H1 (cell line): ENCODE measurements around the gene KCTD16. TPM values are rescaled to one million over a fixed set of nuclear protein-coding genes. Genes with fewer than 3 reads are reported as not detected.
A peak's percentile ranks its signal among the peaks of the same experiment; 100 is the strongest.

Experiments
- CTCF ChIA-PET: fragments of 300-600 bp; sonication (Branson Sonifier 250); formaldehyde crosslinking; loops from one replicate; lab custom pipeline; 2021; ENCODE audit not compliant: partially characterized antibody; lab: Charles Lee
- POLR2A ChIA-PET: fragments of 300-600 bp; sonication (Branson Sonifier 250); formaldehyde crosslinking; loops from one replicate; lab custom pipeline; 2021; ENCODE audit warnings: inconsistent platforms; ENCODE audit not compliant: partially characterized antibody; lab: Charles Lee
- DNase-seq, 2 experiments: peaks; one replicate each; pipeline versions ENCODE4 v3.0.0 to v3.0.0-alpha.2; 2010 to 2022; ENCODE audit warnings: low spot score in 2 of 2, low read depth in 1 of 2, mixed read lengths in 1 of 2
- FAIRE-seq: peaks from 2 replicates; lab custom pipeline; 2011; peaks lifted over from hg19 to GRCh38; lab: Jason Lieb, UNC
- H2AFZ ChIP-seq: 2 replicates; pipeline ENCODE4 v1.8.1; 2012; ENCODE audit warnings: low read length, inconsistent platforms
- H2AK5ac ChIP-seq: 2 replicates; pipeline ENCODE4 v1.6.1; 2013; ENCODE audit warnings: low read depth, low read length
- H2BK120ac ChIP-seq: replicated peaks from 2 replicates; pipeline ENCODE3; 2013; ENCODE audit warnings: low read depth, low read length, inconsistent platforms
- H2BK12ac ChIP-seq: 2 replicates; pipeline ENCODE4 v1.6.1; 2013; ENCODE audit warnings: low read depth, low read length
- H2BK15ac ChIP-seq: 2 replicates; pipeline ENCODE4 v1.6.1; 2013; ENCODE audit warnings: low read length
- H2BK20ac ChIP-seq: 2 replicates; pipeline ENCODE4 v1.6.1; 2013; ENCODE audit warnings: low read length
- H2BK5ac ChIP-seq: 2 replicates; pipeline ENCODE4 v1.6.1; 2013; ENCODE audit warnings: low read depth, low read length
- H3K14ac ChIP-seq: 2 replicates; pipeline ENCODE4 v1.6.1; 2013; ENCODE audit warnings: inconsistent platforms; ENCODE audit not compliant: insufficient read length
- H3K18ac ChIP-seq: 2 replicates; pipeline ENCODE4 v1.6.1; 2013; ENCODE audit warnings: low read length; ENCODE audit errors: extremely low read depth
- H3K23ac ChIP-seq: 2 replicates; pipeline ENCODE4 v1.6.1; 2013; ENCODE audit warnings: inconsistent platforms; ENCODE audit not compliant: insufficient read length
- H3K23me2 ChIP-seq: 2 replicates; pipeline ENCODE4 v1.6.1; 2013; ENCODE audit warnings: low read depth, low read length
- H3K27ac ChIP-seq: 2 replicates; pipeline ENCODE4 v1.6.1; 2011; ENCODE audit warnings: low read depth, low read length, inconsistent platforms
- H3K27me3 ChIP-seq, 4 experiments: replicated peaks in 1 of 4; 1 replicate in 1 of 4; 2 replicates in 3 of 4; pipeline versions ENCODE4 v1.6.1 to v1.8.1; 2011 to 2013; ENCODE audit warnings: low read length in 3 of 4, mild to moderate bottlenecking in 3 of 4, inconsistent platforms in 2 of 4, mixed read lengths in 2 of 4, moderate library complexity in 1 of 4; ENCODE audit not compliant: control insufficient read depth in 3 of 4, insufficient read depth in 3 of 4; ENCODE audit errors: extremely low read depth in 1 of 4
- H3K36me3 ChIP-seq, 4 experiments: 2 replicates each; pipeline versions ENCODE4 v1.6.1 to v1.8.1; 2011 to 2013; ENCODE audit warnings: mild to moderate bottlenecking in 4 of 4, low read length in 3 of 4, moderate library complexity in 2 of 4, control low read depth in 1 of 4, inconsistent platforms in 1 of 4; ENCODE audit not compliant: insufficient read depth in 4 of 4, control insufficient read depth in 2 of 4
- H3K4ac ChIP-seq: replicated peaks from 2 replicates; pipeline ENCODE3; 2013; ENCODE audit warnings: low read length, low read depth, mixed read lengths, inconsistent platforms; ENCODE audit not compliant: insufficient read length
- H3K4me1 ChIP-seq, 4 experiments: replicated peaks in 1 of 4; 1 replicate in 1 of 4; 2 replicates in 3 of 4; pipeline versions ENCODE4 v1.6.1 to v1.8.1; 2011 to 2013; ENCODE audit warnings: low read length in 3 of 4, inconsistent platforms in 2 of 4, mixed read lengths in 1 of 4; ENCODE audit not compliant: insufficient read depth in 4 of 4, control insufficient read depth in 3 of 4
- H3K4me2 ChIP-seq, 2 experiments: 2 replicates each; pipeline versions ENCODE4 v1.6.1 to v1.8.1; 2011 to 2013; ENCODE audit warnings: low read depth in 2 of 2, low read length in 2 of 2, control low read depth in 1 of 2, inconsistent platforms in 1 of 2, mild to moderate bottlenecking in 1 of 2; ENCODE audit not compliant: insufficient read depth in 1 of 2
- H3K4me3 ChIP-seq, 4 experiments: fragments of 200-600, 300-600 bp in 1 of 4; sonication (generic), shearing (Covaris generic), sonication (Bioruptor Twin) in 1 of 4; 2 replicates each; pipeline versions ENCODE4 v1.5.1 to v1.8.1; 2011 to 2016; ENCODE audit warnings: low read length in 4 of 4, low read depth in 3 of 4, control low read depth in 2 of 4, inconsistent platforms in 2 of 4, mild to moderate bottlenecking in 2 of 4, mixed read lengths in 1 of 4, moderate library complexity in 1 of 4; ENCODE audit not compliant: insufficient read depth in 2 of 4; ENCODE audit errors: extremely low read depth in 1 of 4
- H3K56ac ChIP-seq: replicated peaks from 2 replicates; pipeline ENCODE3; 2013; ENCODE audit warnings: low read depth, mild to moderate bottlenecking, mixed read lengths, low read length, inconsistent platforms; ENCODE audit not compliant: insufficient read length
- H3K79me1 ChIP-seq: 2 replicates; pipeline ENCODE4 v1.6.1; 2013; ENCODE audit warnings: low read depth, low read length, control low read depth
- H3K79me2 ChIP-seq, 2 experiments: 2 replicates each; pipeline versions ENCODE4 v1.6.1 to v1.8.1; 2012 to 2013; ENCODE audit warnings: low read length in 2 of 2, mild to moderate bottlenecking in 2 of 2, inconsistent platforms in 1 of 2; ENCODE audit not compliant: insufficient read depth in 2 of 2, control insufficient read depth in 1 of 2
- H3K9ac ChIP-seq, 4 experiments: replicated peaks in 1 of 4; 1 replicate in 1 of 4; 2 replicates in 3 of 4; pipeline versions ENCODE4 v1.6.1 to v1.8.1; 2011 to 2013; ENCODE audit warnings: low read depth in 3 of 4, low read length in 3 of 4, control low read depth in 2 of 4, mild to moderate bottlenecking in 2 of 4, moderate library complexity in 2 of 4, inconsistent platforms in 1 of 4; ENCODE audit errors: extremely low read depth in 1 of 4
- H3K9me3 ChIP-seq, 2 experiments: 2 replicates each; pipeline versions ENCODE4 v1.6.1 to v1.8.1; 2012 to 2013; ENCODE audit warnings: mild to moderate bottlenecking in 2 of 2, moderate library complexity in 2 of 2, control low read depth in 1 of 2, inconsistent platforms in 1 of 2, low read depth in 1 of 2, low read length in 1 of 2, mixed read lengths in 1 of 2; ENCODE audit not compliant: insufficient read depth in 2 of 2
- H4K20me1 ChIP-seq, 2 experiments: replicated peaks in 1 of 2; 2 replicates each; pipeline versions ENCODE3 to v1.8.1; 2011 to 2013; ENCODE audit warnings: inconsistent platforms in 2 of 2, low read length in 2 of 2, mild to moderate bottlenecking in 1 of 2; ENCODE audit not compliant: insufficient read depth in 2 of 2, control insufficient read depth in 1 of 2
- H4K5ac ChIP-seq: 2 replicates; pipeline ENCODE4 v1.6.1; 2013; ENCODE audit warnings: low read length, low read depth, mixed read lengths, inconsistent platforms; ENCODE audit not compliant: insufficient read length
- H4K8ac ChIP-seq: 2 replicates; pipeline ENCODE4 v1.8.0; 2013; ENCODE audit warnings: mild to moderate bottlenecking, moderate library complexity, low read length, inconsistent platforms; ENCODE audit not compliant: insufficient read depth; ENCODE audit errors: extremely low read depth
- H4K91ac ChIP-seq: replicated peaks from 2 replicates; pipeline ENCODE3; 2013; ENCODE audit warnings: low read length, mixed read lengths, inconsistent platforms; ENCODE audit not compliant: insufficient read length
- EGR1 ChIP-seq: IDR thresholded peaks from 2 replicates; pipeline ENCODE4 v1.6.1; 2011; ENCODE audit warnings: low read depth, low read length, borderline replicate concordance
- SIX5 ChIP-seq: IDR thresholded peaks from 2 replicates; pipeline ENCODE4 v1.6.1; 2011; ENCODE audit warnings: mild to moderate bottlenecking, low read depth, low read length
- WGBS, 2 experiments: shearing (Covaris generic) in 1 of 2; methylation state at CpG; one replicate each; pipeline versions ENCODE4 v1.1.6 to v1.1.7; 2013 to 2015; ENCODE audit warnings: low lambda C conversion rate in 2 of 2, mixed read lengths in 2 of 2, inconsistent platforms in 1 of 2, low coverage in 1 of 2, missing lambda C conversion rate in 1 of 2; ENCODE audit not compliant: insufficient replicate concordance in 2 of 2, insufficient coverage in 1 of 2, insufficient read length in 1 of 2; ENCODE audit errors: extremely low coverage in 1 of 2, missing lambda C conversion rate in 1 of 2; 5-methylcytosine and 5-hydroxymethylcytosine counted together
- polyA plus RNA-seq, 7 experiments: library from polyadenylated mRNA; depleted of rRNA in 3 of 7; stranded (reverse) in 5 of 7; unstranded in 2 of 7; fragments of >200 nt in 5 of 7; fragments of 200-250 nt in 2 of 7; gene quantifications; 1 replicate in 5 of 7; 2 replicates in 1 of 7; 4 replicates in 1 of 7; pipeline versions ENCODE4 v1.2.1 to v1.2.3, GENCODE V29; 2011 to 2013; ENCODE audit warnings: missing spikeins in 2 of 7, mixed read lengths in 2 of 7
- total RNA-seq: library from RNA; stranded (reverse); fragmentation: NEBNext Ultra II Directional; extraction: Animal tissue kit (Norgen Biotek cat#: 25700); gene quantifications from 2 replicates; pipeline ENCODE4 v1.2.1, GENCODE V29; 2021
- TF ChIP-seq, protein P1 (sequence below): IDR thresholded peaks from 2 replicates; pipeline ENCODE4 v1.6.1; 2012; ENCODE audit warnings: low read length, inconsistent platforms

KCTD16 gene
- total and polyA plus RNA-seq, 2 of the 8 experiments (the other 6 are each of a cell fraction or from before 2014, with no cell fraction given) = 0.03 to 0.24 TPM

DNA sequence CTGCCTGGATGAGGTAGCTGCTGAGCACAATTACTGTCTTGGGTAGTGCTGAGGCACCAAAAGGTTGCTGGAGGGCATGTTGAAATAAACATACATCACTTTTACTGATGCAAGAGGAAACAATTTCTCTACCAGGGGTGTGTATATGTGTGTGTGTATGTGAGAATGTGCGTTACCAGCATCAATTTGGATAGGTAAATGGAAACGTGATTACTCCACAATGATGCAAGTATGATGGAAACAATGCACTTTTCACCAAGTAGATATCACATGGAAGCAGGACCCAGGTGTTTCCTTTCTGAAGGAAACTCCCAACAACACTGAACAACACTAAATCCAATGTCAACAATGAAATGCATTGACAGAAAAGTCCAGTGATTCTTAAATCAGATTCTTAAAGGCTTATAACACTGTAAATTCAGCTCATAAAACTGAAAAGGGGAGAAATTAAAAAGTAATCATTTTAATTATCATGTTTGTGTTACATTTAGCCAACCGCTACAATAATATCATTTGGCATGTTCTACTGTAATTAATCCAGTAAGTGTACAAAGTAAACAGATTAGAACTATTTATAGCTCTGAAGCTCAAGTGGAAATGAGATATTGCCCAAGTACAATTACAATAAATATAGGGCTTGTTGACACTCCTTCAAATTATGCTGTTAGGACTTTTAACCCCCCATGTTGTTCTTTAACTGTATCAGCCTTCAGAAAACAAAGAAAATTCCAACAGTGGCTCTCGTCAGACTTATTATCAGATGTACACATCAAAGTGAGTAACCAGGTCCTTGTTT is 25.5 kb upstream of the KCTD16 start:
- ChIA-PET POLR2A (no interaction called here), CTCF (interaction anchor here (1.2 kb wide), 1 partner anchor 8 kb away, joined by 3 read pairs; no protein-coding TSS in a partner anchor)
- H4K20me1 ChIP-seq = no peaks in the 10 kb centered on the region
- no peak overlapping the region for H3K27ac ChIP-seq
- H3K9me3 ChIP-seq = no peaks in the 10 kb centered on the region
- H3K4ac ChIP-seq = no peak overlapping the region
- no peak overlapping the region for H2BK15ac ChIP-seq
- H3K4me2 ChIP-seq = no peak overlapping the region
- no peak overlapping the region for H4K5ac ChIP-seq
- no peak overlapping the region for H2BK12ac ChIP-seq
- no peak overlapping the region for H3K56ac ChIP-seq
- peaks cover 2% of the 10 kb centered on the region; the same call in 1 of the 2 replicates for H3K23me2 ChIP-seq
- H3K79me1 ChIP-seq = no peaks in the 10 kb centered on the region
- H3K27me3 ChIP-seq = no peaks in the 10 kb centered on the region
- no peak overlapping the region for H2BK5ac ChIP-seq
- no peak overlapping the region for H3K23ac ChIP-seq
- 0 out of 7 replicates have a peak, but pooled peaks cover 0 to 2% (median 0%) of the 10 kb centered on the region in 4 experiments for H3K4me1 ChIP-seq
- no peak overlapping the region; a peak in 1 of 7 replicates for H3K9ac ChIP-seq
- 0 out of 2 replicates have a peak overlapping the region, but pooled peaks have one; percentile 28 for H2AFZ ChIP-seq
- FAIRE-seq (no peak), DNase-seq (no peak)
- no peak overlapping the region for H4K8ac ChIP-seq
- no peak overlapping the region for H2AK5ac ChIP-seq
- H3K4me3 ChIP-seq = no peak overlapping the region
- TF ChIP-seq SIX5 (no peak), EGR1 (no peak)
- TF ChIP-seq, protein P1, sequence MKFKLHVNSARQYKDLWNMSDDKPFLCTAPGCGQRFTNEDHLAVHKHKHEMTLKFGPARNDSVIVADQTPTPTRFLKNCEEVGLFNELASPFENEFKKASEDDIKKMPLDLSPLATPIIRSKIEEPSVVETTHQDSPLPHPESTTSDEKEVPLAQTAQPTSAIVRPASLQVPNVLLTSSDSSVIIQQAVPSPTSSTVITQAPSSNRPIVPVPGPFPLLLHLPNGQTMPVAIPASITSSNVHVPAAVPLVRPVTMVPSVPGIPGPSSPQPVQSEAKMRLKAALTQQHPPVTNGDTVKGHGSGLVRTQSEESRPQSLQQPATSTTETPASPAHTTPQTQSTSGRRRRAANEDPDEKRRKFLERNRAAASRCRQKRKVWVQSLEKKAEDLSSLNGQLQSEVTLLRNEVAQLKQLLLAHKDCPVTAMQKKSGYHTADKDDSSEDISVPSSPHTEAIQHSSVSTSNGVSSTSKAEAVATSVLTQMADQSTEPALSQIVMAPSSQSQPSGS = no peak
- H2BK20ac ChIP-seq = no peak overlapping the region
- H4K91ac ChIP-seq = no peak overlapping the region
- no peaks in the 10 kb centered on the region for H3K36me3 ChIP-seq
- no peak overlapping the region for H3K18ac ChIP-seq
- H3K79me2 ChIP-seq = no peaks in the 10 kb centered on the region
- WGBS, 2 experiments = 92% methylated on average over 4 of the region's 4 CpGs; no CpG with 5 or more reads in 1 of the 2 experiments
- no peak overlapping the region for H2BK120ac ChIP-seq
- no peak overlapping the region for H3K14ac ChIP-seq
